Vagina (tissue), 2 donors: ENCODE measurements around the gene SPOCK2. TPM values are rescaled to one million over a fixed set of nuclear protein-coding genes. Genes with fewer than 3 reads are reported as not detected.

Experiments used
- DNase-seq, 2 donors: peaks; one replicate each; pipeline ENCODE4 v3.0.0-alpha.2; 2017; ENCODE audit errors: extremely low spot score in 2 of 2
- H3K27ac ChIP-seq: fragments of 200-600 bp; sonication (generic); one replicate; pipeline ENCODE4 v1.5.1; 2019
- H3K27me3 ChIP-seq: fragments of 200-600 bp; sonication (generic); one replicate; pipeline ENCODE4 v1.5.1; 2019
- H3K36me3 ChIP-seq, 2 donors: fragments of 200-600 bp; sonication (generic); one replicate each; pipeline ENCODE4 v1.5.1; 2017 to 2019
- H3K4me1 ChIP-seq: fragments of 200-600 bp; sonication (generic); one replicate; pipeline ENCODE4 v1.5.1; 2019
- H3K4me3 ChIP-seq, 2 donors: fragments of 200-600 bp; sonication (generic); 1 replicate in 1 of 2; 2 replicates in 1 of 2; pipeline ENCODE4 v1.5.1; 2016 to 2019
- H3K9me3 ChIP-seq: fragments of 200-600 bp; sonication (generic); one replicate; pipeline ENCODE4 v1.5.1; 2019
- POLR2A ChIP-seq, 2 donors: fragments of 450-650 bp; IDR thresholded peaks; one replicate each; pipeline ENCODE4 v1.6.1; 2017; ENCODE audit warnings: antibody characterized with exemption in 2 of 2, mild to moderate bottlenecking in 2 of 2, moderate library complexity in 2 of 2
- POLR2AphosphoS5 ChIP-seq, 2 donors: sonication (generic); formaldehyde crosslinking; IDR thresholded peaks; one replicate each; pipeline ENCODE4 v1.9.0; 2017; ENCODE audit warnings: antibody characterized with exemption in 2 of 2, mild to moderate bottlenecking in 2 of 2, low read depth in 1 of 2; ENCODE audit not compliant: insufficient read depth in 1 of 2
- intact Hi-C: fragments of 100-400 bp; cut with DNase I; formaldehyde crosslinking; loops from one replicate; pipeline ENCODE4 v1.15.1; 2023
- total RNA-seq: library from RNA; depleted of rRNA; stranded (reverse); fragments of >200 nt; gene quantifications from one replicate; pipeline ENCODE4 v1.2.3, GENCODE V29; 2016
- TF ChIP-seq, protein P1 (sequence below), 3 experiments: fragments of 450-650 bp in 2 of 3; fragments of 200-600 bp in 1 of 3; sonication (generic) in 1 of 3; IDR thresholded peaks; one replicate each; pipeline ENCODE4 v1.5.1; 2017 to 2019; ENCODE audit warnings: antibody characterized with exemption in 3 of 3, mild to moderate bottlenecking in 2 of 3, moderate library complexity in 2 of 3

SPOCK2 gene
- total RNA-seq, 1 donor from 2014 or later: 46.9 TPM

DNA sequence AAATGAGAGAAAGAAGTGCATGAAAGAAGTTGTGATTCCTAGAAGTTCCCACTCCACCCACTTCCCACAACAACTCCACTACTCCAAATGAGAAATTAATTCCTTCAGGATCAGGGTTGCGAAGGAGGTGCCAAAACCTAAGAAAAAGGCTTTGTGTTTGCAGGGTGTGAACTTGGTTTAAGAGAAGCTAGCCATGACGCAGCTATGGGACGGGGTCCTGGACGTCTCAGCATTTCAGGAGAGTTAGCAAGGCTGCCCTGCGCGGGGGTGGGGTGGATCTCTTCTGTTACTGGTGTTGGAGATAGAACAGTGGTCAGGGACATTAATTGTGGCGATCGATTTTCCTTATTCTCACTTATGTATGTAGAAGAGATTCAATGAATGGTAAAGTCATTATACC, 63.0 kb downstream of the SPOCK2 start:
- intact Hi-C loops: no loop called here
- H3K27me3 ChIP-seq: no peaks in the 10 kb centered on the region
- TF ChIP-seq POLR2AphosphoS5 (IDR thresholded peaks at IDR 0.05; ENCODE audit: insufficient read depth in 1 of 2, low read depth in 1 of 2): no peak
- no peak for TF ChIP-seq POLR2A (IDR thresholded peaks at IDR 0.05)
- TF ChIP-seq, protein P1, sequence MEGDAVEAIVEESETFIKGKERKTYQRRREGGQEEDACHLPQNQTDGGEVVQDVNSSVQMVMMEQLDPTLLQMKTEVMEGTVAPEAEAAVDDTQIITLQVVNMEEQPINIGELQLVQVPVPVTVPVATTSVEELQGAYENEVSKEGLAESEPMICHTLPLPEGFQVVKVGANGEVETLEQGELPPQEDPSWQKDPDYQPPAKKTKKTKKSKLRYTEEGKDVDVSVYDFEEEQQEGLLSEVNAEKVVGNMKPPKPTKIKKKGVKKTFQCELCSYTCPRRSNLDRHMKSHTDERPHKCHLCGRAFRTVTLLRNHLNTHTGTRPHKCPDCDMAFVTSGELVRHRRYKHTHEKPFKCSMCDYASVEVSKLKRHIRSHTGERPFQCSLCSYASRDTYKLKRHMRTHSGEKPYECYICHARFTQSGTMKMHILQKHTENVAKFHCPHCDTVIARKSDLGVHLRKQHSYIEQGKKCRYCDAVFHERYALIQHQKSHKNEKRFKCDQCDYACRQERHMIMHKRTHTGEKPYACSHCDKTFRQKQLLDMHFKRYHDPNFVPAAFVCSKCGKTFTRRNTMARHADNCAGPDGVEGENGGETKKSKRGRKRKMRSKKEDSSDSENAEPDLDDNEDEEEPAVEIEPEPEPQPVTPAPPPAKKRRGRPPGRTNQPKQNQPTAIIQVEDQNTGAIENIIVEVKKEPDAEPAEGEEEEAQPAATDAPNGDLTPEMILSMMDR (IDR thresholded peaks at IDR 0.05): no peak
- no peak for DNase-seq
- no peaks in the 10 kb centered on the region for H3K9me3 ChIP-seq
- H3K36me3 ChIP-seq: no peaks in the 10 kb centered on the region
- no peak overlapping the region for H3K4me3 ChIP-seq
- H3K27ac ChIP-seq: no peak overlapping the region
- peaks cover 20% of the 10 kb centered on the region for H3K4me1 ChIP-seq

DNA sequence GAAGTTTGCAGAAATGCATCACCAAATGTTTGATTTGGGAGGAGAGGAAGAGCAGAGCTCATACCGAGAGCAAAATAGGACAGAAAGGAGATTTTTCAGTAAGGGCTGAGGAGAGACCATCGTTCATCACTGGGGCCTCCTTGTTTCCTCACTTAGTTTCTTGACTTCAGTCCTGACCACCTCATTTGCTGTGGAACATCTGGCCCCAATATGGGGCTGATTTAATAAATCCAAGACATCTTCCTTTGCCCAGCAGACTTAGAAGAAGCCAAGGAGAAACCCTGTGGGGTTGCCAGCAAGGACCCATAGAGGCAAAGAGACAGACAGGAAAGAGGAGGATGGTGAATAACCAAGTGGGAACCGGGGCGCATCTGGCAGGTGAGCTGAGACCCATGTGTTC, 63.8 kb downstream of the SPOCK2 start:
- no peaks in the 10 kb centered on the region for H3K36me3 ChIP-seq
- no peak for DNase-seq
- H3K9me3 ChIP-seq: no peaks in the 10 kb centered on the region
- peaks cover 20% of the 10 kb centered on the region for H3K4me1 ChIP-seq
- H3K27ac ChIP-seq: no peak overlapping the region
- H3K4me3 ChIP-seq: no peak overlapping the region
- no peak for TF ChIP-seq POLR2A (IDR thresholded peaks at IDR 0.05)
- TF ChIP-seq POLR2AphosphoS5 (IDR thresholded peaks at IDR 0.05; ENCODE audit: insufficient read depth in 1 of 2, low read depth in 1 of 2): no peak
- TF ChIP-seq, protein P1 (IDR thresholded peaks at IDR 0.05): no peak
- intact Hi-C loops: no loop called here
- no peaks in the 10 kb centered on the region for H3K27me3 ChIP-seq

DNA sequence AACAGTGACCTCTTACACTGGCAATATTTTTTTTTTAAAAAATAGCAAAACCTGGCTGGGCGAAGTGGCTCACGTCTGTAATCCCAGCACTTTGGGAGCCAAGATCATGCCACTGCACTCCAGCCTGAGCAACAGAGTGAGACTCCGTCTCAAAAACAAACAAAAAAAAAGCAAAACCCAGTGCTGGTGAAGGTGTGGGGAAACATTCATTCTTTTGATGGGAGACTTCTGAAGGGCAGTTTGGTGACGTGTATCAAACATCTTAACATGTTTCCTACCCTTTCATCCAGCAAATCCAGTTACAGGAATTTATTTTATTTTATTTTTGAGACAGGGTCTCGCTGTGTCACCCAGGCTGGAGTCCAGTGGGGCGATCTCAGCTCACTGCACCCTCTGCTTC, 66.1 kb downstream of the SPOCK2 start:
- H3K9me3 ChIP-seq: no peaks in the 10 kb centered on the region
- H3K27ac ChIP-seq: no peak overlapping the region
- no peaks in the 10 kb centered on the region for H3K27me3 ChIP-seq
- TF ChIP-seq POLR2A (IDR thresholded peaks at IDR 0.05): no peak
- TF ChIP-seq, protein P1 (IDR thresholded peaks at IDR 0.05): no peak
- no peak for TF ChIP-seq POLR2AphosphoS5 (IDR thresholded peaks at IDR 0.05; ENCODE audit: insufficient read depth in 1 of 2, low read depth in 1 of 2)
- peaks cover 19% of the 10 kb centered on the region for H3K4me1 ChIP-seq
- no peak for DNase-seq
- H3K36me3 ChIP-seq: no peaks in the 10 kb centered on the region
- H3K4me3 ChIP-seq: no peak overlapping the region
- intact Hi-C loops: no loop called here

DNA sequence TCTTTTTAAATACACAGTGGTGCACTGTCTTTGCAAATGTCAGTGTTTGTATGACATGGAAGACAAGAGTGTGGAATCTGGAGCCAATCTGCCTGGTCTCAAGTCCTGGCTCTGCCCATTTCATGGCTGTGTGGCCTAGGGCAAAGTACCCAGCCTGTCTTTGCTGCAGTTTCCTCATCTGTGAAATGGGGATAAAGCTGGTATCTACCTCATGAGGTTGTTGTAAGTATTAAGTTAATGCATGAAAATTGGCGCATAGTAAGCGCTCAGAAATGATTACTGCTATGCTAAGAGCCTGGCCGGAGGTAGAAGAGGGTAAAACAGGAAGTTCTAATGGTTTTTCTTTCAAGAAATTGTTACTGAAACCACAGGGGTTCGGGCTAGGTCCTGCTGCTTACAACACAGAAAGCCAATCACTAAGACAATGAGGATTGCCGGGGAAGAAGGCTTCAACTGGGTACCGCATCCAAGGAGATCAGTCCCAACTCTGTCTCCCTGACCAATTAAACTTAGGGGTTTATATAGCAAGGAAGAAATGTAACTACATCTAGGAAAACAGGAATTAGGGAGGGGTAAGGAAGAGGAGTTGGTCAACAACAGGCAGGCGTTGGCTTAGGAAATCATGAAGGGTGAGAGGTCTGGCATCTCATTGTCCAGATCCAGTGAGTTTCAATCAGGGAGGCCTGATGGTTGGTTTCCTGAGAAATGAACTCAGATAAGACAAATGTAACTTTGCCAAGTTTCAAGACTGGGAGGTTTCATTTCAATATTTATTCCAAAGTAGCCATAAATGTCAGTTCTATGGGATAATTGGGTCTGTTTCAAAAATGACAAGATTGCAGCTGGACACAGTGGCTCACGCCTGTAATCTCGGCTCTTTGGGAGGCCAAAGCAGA, 67.2 kb downstream of the SPOCK2 start:
- Histone ChIP-seq H3K27ac (no peak overlapping the region), H3K9me3 (no peaks in the 10 kb centered on the region), H3K36me3 (no peaks in the 10 kb centered on the region), H3K4me3 (no peak overlapping the region), H3K27me3 (no peaks in the 10 kb centered on the region), H3K4me1 (peaks cover 15% of the 10 kb centered on the region)
- intact Hi-C loops: no loop called here
- no peak for DNase-seq
- no peak for TF ChIP-seq POLR2AphosphoS5 (IDR thresholded peaks at IDR 0.05; ENCODE audit: insufficient read depth in 1 of 2, low read depth in 1 of 2)
- TF ChIP-seq, protein P1 (IDR thresholded peaks at IDR 0.05): no peak
- no peak for TF ChIP-seq POLR2A (IDR thresholded peaks at IDR 0.05)
